ENCODE results near the gene NPPA.
"Not testable (repeated sequence)": the region's sequence is repeated elsewhere in the genome, so short reads cannot be mapped to it uniquely, and the experiment has no call there.

Gene NPPA

DNA sequence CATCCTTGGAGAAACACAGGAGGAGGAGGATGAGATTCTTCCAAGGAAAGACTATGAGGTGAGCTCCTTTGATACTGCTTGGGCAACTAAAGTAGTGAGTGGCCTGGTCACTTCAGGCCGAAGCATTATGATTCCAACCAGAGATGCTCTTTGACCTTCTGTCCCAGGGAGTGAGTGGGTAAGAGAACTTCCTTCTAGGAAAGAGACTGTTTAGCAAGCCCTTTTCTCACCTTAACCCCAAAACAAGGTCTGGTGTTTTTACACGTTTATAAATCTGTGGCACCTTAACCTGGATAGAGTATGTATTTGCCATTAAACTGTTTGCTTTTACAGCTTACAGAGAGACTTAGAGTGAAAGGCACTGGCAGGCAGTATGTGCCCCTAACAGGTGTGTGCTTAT, 40.5 kb downstream of the NPPA start:
- DNase-seq (ENCODE audit: low spot score), result no peak

DNA sequence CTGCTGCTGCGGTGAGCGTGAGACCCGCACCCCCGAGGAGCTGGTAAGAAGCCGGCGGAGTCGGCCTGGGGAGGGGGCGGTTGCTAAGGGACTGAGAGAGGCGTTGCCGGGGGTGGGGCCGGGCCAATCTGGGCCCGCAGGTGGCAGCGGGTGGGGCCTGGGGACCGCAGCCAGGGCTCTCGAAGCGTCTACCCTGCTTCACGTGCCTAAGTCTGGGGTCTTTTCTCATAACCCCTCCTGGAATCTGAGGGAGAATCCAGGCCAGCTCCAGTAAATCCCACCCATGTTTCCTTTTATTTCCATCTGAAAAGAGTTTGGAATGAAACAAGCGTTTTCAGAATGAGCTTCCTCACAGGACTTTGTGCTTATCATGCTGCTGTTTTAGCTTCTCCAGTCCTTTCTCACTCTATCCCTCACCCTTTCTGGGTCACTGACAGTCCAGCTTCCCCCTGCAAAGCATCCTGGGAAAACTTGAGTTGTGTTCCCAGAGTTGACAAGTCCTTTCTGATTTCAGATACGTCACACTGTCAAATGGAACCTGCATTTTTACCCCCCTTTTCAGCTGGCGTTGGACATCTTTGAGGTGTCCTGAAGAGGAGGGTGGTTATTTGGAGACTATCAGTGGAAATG, 41.2 kb downstream of the NPPA start:
- peak; percentile 55 for DNase-seq (ENCODE audit: low spot score)

DNA sequence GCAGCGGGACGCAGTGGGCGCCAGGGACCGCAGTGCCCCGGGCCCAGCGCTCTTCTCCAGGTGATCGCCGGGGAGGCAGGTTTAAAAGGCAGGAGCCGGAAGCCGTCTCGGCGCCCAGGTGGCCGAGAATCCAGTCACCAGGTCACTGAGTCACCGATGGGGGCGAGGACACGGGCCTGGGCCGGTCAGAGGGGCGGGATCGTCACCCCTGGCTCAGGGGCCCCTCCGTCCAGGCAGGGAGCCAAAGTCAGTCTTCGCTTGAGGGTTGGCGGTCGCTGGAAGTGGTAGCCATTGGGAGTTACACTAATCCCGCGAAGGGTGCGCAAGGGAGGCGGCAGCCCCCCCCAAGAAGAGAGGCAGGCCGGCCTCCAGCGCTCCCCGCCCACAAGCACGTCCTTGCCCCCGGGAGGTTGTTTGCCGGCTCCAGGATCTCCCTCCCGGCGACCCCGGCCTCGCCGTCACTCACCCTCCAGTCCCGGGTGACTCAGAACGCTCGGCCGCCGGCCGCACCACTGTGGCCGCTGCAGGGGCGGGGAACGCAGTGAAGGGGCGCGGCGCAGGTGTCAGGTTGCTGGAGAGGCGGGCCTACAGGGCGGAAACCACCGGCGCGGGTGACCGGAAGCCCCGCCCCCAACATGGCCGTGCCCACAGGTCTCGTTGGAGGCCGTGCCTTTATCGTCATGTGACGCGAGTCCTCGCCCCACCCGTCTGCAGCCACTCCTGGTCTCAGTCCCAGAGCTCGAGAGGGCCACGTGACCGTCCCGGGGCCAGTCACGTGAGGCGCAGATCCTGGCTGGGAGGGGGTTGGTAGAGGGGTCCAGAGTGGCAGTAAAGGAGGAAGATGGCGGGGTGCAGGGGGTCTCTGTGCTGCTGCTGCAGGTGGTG, 41.9 kb downstream of the NPPA start, which contains the start of the genes CLCN6 and MTHFR:
TSS of gene CLCN6 (plus strand) at position 770 of the 885 bp plus-strand sequence. CDS start at position 842, 72 bp downstream.
TSS of gene MTHFR (minus strand) at position 543 of the 885 bp plus-strand sequence. CDS start 2,848 bp downstream, outside the sequence.
- peak; percentile 99 for DNase-seq (ENCODE audit: low spot score)

DNA sequence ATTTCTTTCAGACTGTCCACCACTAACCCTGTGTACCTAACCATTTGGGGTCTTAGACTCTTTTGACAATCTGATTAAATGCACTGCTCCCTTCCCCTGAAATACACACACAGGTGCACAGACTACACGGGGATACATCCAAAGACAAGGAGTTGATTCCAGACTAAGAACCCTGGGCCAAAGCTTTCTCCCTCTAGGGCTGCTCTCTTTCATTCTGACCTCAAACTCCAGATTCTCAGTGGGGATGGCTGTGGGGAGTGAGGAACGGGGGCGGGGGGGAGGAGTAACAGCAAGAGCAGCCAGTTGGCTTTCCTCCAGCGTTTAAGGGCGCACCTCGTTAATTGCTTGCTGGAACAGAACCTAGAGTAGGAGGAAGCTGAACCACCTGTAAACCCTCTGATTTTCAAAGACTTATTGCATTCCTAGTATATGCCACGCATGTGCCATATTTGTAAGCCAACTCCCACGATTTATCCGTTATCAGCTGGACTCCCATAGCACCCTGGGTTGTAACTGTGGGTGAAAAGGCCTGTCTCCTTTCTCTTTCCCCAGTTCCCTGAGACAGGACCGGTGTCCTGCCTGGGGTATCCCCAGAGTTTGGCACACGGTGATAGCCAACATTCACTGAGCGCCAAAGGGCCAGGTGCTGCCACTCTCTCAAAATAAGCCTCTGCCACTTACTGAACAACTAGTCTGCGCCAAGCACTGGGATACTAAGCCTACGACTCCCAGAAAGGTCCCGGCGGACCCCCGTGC, 42.7 kb downstream of the NPPA start:
- no peak for DNase-seq (ENCODE audit: low spot score)

DNA sequence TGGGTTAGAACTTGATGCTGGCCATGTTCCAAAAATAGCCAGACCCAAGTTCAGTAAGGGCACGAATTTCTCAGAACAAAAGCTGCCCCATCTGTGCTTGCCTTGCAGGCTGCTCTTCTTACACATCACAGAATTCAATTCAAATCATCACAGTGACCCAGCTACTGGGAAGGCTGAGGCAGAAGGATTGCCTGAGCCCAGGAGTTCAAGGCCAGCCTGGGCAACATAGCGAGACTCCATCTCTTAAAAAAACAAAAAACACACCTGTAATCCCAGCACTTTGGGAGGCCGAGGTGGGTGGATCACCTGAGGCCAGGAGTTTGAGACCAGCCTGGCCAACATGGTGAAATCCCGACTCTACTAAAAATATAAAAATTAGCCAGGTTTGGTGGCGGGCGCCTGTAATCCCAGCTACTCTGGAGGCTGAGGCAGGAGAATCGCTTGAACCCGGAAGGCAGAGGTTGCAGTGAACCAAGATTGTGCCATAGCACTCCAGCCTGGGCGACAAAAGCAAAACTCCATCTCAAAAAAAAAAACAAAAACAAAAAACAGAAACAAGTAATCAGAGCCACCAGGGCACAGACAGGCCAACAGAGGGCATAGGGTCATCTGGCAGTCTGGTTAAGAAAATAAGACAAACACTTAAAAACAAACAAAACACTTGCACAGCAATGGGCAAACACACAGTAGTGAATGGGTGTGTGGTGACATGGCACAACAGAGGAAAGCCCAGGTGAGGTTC, 43.5 kb downstream of the NPPA start:
- DNase-seq (ENCODE audit: low spot score), result not testable (repeated sequence)

DNA sequence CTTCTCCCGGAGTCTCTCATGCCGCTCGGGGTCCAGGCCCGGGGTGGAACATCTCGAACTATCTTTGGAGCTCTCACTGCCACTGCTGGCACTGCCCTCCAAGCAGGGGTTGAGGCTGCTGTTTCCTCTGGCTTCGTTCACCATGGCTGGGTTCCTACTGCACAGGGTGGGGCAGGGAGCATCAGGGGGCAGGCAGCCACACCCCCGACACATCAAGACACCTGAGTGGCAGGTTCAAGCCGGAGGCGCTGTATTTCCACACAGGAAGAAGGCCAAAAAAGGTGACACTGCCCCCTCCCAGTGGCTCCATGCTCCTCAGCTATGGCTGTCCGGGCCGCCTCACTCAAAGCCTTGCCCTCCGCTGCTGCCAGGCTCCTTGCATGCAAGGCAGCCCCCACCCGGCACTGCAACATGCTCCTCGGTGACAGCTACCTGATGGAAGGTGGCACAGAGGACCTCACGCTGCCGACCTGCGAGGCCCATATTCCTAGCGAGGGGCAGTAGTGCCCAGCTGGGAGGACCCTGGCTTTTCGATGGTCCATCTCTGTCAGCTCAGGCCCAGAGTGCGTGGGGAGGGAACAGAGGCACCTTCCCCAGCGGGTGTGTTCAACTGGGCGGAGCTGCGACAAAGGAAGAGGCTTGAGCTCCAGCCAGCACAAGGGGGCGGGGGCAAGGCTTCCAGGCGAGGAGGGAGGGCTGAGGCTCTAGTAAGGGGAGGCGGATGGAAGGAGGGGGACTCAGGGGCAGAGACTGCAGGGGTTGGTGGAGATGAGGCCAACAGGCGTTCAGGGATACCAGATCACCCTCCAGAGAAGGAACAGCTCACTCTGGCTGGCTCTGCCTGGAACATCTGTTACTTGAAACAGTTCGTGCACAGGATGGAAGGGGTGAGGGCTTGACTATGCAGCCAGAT, 44.4 kb downstream of the NPPA start:
- DNase-seq (ENCODE audit: low spot score), result peak; percentile 91

DNA sequence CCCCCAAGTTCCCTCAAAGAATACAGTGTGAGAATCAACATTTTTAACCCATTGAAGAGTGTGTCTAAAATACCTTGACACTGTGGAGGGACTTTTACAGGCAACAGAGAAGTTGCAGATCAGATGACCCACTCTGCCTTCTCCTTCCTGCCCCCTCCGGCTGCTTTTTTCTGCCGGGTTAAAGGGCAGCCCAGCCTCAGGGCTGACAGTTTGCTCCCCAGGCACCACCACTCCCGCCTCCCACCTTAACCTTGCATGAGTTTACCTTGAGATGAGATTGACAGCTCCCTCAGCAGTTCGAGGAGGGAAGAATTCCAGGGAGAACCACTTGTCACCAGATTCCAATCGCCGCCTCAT, 45.0 kb downstream of the NPPA start:
- DNase-seq (ENCODE audit: low spot score), result peak; percentile 49

DNA sequence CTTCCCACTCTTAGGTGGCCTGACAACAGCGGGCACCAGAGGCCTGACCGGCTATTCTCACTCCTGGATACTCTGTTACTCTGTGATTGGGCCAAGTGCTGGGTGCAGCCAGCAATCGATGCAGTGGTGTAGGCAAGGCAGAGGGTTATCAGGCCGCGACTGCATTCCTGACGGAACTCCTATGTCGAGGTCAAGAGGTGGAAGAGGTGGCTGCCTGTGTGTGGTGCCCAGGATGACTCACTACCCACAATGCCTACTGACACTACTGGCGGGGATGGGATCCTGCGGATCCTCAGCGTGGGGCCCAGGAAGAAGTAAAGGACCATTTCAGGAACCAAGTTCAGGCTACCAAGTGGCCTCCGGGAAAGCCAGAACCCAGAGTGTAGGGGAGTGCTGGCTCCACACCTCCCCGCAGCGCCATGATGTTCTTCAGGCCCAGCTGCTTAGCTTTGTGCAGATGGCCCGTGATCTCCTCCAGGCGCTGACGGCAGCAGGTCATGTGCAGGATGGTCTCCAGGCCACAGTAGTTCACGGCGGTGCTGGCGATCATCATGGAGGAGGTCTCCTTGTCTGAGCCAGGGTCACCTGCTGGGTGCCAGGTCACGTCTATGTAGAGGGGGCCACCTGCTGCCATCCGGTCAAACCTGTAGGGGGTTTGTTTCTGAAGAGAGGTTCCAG, 46.7 kb downstream of the NPPA start:
- no peak for DNase-seq (ENCODE audit: low spot score)

DNA sequence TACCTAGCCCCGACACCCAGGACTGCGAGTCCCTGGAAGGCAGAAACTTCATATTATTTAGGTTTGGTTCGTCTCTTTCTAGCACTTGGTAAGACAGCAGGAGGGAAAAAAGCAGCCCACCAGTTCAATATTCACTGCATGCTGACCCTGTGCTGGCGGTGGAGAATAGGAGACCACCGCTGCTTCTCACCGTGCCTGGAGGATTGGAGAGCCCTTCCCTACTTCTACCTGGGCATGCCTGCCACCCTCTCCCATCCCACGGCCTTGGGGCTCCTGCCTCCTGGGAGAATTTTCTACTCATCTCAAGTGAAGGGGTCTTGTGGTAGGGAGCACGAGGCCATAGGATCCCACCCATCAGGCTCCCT, 47.2 kb downstream of the NPPA start:
- no peak for DNase-seq (ENCODE audit: low spot score)

DNA sequence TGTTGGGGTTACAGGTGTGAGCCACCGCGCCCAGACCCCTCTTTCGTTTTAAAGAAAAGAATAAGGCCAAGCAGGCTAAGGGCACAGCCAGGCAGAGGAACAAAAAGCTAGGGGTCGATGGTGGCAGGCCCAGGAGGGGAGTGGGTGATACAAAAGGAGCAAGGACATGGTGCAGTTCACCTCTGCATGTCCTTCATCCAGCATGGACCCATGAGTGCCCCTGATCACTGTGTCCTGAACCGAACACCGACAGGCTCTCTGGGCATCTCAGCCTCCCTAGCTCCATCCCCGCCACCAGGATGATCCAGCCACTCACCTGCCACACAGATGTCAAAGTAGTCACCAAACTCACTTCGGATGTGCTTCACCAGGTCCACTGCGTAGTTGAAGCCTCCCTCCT, 47.7 kb downstream of the NPPA start:
- DNase-seq (ENCODE audit: low spot score), result no peak

DNA sequence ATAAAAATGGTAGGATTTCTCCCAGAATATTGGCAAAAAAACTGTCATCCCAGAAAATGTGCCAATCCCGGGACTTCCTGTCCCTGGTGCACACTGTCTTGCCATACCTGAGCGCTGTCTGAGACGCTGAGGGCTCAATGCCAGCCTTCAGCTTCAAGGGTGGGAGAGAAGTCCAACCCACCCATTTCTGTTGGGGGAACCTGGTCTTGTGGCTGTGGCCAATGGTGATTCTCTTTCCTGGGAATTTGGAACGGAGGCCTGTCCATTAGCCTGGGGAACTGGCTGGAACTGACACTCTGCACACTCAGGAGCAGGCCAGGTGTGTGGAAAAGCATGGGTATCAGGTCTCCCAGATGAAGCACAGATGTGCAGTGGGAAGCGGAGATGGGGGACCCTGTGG, 48.5 kb downstream of the NPPA start:
- DNase-seq (ENCODE audit: low spot score), result no peak

DNA sequence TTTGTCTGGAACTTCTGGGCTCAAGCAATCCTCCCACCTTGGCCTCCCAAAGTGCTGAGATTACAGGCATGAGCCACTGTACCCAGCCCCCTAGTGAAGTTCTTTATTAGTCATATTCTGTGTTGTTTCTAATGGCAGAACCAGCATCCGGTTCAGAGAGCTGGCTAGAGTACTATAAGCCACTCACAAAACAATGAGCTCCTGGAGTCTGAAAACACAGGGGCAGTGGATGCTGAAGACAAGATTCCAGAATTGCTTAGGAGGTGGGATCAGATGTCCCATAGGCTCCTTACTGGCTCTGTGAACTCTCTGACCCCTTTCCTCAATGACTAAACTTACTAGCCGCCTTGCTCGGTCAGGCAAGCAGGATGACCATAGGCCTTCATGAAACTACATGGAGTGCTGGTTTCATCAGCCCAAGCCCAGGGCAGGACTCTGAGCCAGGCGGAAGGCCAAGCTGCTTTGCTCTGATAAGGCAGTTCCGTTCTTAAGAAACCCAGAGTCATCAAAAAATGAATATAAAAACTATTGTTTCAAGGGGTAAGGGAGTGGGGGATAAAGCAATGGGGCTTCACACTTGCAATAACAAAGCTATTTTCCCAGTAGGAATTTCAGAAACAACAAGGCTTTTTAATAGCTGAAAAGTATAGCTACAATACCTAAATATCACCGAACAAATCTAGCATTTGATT, 49.9 kb downstream of the NPPA start:
- no peak for DNase-seq (ENCODE audit: low spot score)

DNA sequence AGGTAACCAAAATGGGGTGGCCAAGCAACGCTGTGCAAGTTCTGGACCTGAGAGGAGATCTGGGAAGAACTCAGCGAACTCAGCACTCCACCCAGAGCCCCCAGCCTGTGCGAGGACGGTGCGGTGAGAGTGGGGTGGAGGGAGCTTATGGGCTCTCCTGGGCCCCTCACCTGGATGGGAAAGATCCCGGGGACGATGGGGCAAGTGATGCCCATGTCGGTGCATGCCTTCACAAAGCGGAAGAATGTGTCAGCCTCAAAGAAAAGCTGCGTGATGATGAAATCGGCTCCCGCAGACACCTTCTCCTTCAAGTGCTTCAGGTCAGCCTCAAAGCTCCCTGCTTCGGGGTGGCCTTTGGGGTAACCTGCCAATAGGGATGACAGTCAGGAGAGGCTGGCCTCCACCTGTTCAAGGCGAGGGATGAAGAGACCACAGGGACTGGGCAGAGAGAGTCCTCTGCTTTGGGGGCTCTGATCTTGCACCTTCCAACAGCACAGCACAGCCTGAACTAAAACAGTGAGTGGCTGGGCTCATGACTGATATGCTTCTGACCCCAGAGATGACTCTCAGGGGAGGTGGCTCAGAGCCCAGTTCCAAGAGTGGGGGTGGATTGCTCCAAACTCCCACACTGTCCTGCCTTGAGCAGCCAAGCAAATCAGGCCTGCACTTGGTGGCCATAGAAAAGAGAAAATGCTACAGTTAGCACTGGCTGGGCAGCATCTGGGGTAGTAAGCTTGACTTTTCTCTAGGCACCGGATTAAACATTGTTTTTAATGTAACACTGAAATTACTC, 51.4 kb downstream of the NPPA start:
- DNase-seq (ENCODE audit: low spot score), result no peak
